Peyer's patch (tissue), 4 donors: Measurements from ENCODE around the gene CCNQ.

Source experiments
- CTCF ChIP-seq, 6 experiments: fragments of 450-650 bp in 4 of 6; fragments of 200-600 bp in 2 of 6; sonication (generic) in 1 of 6; IDR thresholded peaks; one replicate each; pipeline ENCODE4 v1.5.1; 2017 to 2019; ENCODE audit warnings: antibody characterized with exemption in 6 of 6, mild to moderate bottlenecking in 3 of 6, moderate library complexity in 1 of 6
- POLR2A ChIP-seq, 2 donors: fragments of 450-650 bp; IDR thresholded peaks; one replicate each; pipeline ENCODE4 v1.5.1; 2017; ENCODE audit warnings: antibody characterized with exemption in 2 of 2, mild to moderate bottlenecking in 2 of 2, moderate library complexity in 2 of 2

- TF ChIP-seq CTCF (IDR thresholded peaks at IDR 0.05) = no peak
- no peak for TF ChIP-seq POLR2A (IDR thresholded peaks at IDR 0.05)
Observed at GRCh38 chrX:153646620-153647373, 47.9 kb upstream of the CCNQ start, which contains the start of gene DUSP9.
